Fibroblast of lung (primary cell): ENCODE data around the gene DOC2A. TPM values are rescaled to one million over a fixed set of nuclear protein-coding genes. Genes with fewer than 3 reads are reported as not detected.
"Not testable (repeated sequence)": the region's sequence is repeated elsewhere in the genome, so short reads cannot be mapped to it uniquely, and the experiment has no call there.

Experiments
- DNase-seq, 2 donors: peaks; one replicate each; pipeline versions ENCODE4 v3.0.0 to v3.0.0-alpha.2; 2010; ENCODE audit warnings: low read depth in 2 of 2
- H2AFZ ChIP-seq: 2 replicates; pipeline ENCODE4 v1.5.1; 2012; ENCODE audit warnings: low read length, control low read depth, inconsistent platforms
- H3K27ac ChIP-seq: 2 replicates; pipeline ENCODE4 v1.5.1; 2011; ENCODE audit warnings: low read length, control low read depth; ENCODE audit not compliant: insufficient read depth
- H3K27me3 ChIP-seq: 2 replicates; pipeline ENCODE4 v1.5.1; 2011; ENCODE audit warnings: mild to moderate bottlenecking, low read length; ENCODE audit not compliant: control insufficient read depth, insufficient read depth
- H3K36me3 ChIP-seq: 2 replicates; pipeline ENCODE4 v1.5.1; 2011; ENCODE audit warnings: low read length; ENCODE audit not compliant: control insufficient read depth, insufficient read depth
- H3K4me1 ChIP-seq: 2 replicates; pipeline ENCODE4 v1.5.1; 2011; ENCODE audit warnings: low read length; ENCODE audit not compliant: control insufficient read depth, insufficient read depth; ENCODE audit errors: extremely low read depth
- H3K4me2 ChIP-seq: 2 replicates; pipeline ENCODE4 v1.5.1; 2011; ENCODE audit warnings: low read length, control low read depth; ENCODE audit not compliant: insufficient read depth; ENCODE audit errors: extremely low read depth
- H3K4me3 ChIP-seq, 4 experiments: fragments of 200-600 bp in 1 of 4; sonication (generic) in 1 of 4; replicated peaks in 1 of 4; 2 replicates each; pipeline ENCODE4 v1.5.1; 2011 to 2016; ENCODE audit warnings: low read length in 4 of 4, low read depth in 3 of 4, mild to moderate bottlenecking in 3 of 4, control low read depth in 2 of 4, inconsistent platforms in 1 of 4, mixed read lengths in 1 of 4; ENCODE audit not compliant: insufficient read depth in 1 of 4; ENCODE audit errors: control extremely low read depth in 1 of 4
- H3K79me2 ChIP-seq: 2 replicates; pipeline ENCODE4 v1.5.1; 2012; ENCODE audit warnings: mild to moderate bottlenecking, low read length, inconsistent platforms; ENCODE audit not compliant: control insufficient read depth, insufficient read depth
- H3K9ac ChIP-seq: 2 replicates; pipeline ENCODE4 v1.5.1; 2011; ENCODE audit warnings: mild to moderate bottlenecking, low read length, control low read depth; ENCODE audit not compliant: insufficient read depth
- H3K9me3 ChIP-seq: 2 replicates; pipeline ENCODE4 v1.5.1; 2012; ENCODE audit warnings: low read depth, low read length; ENCODE audit not compliant: control insufficient read depth, insufficient read depth
- H4K20me1 ChIP-seq: 2 replicates; pipeline ENCODE4 v1.5.1; 2011; ENCODE audit warnings: low read length; ENCODE audit not compliant: control insufficient read depth, insufficient read depth; ENCODE audit errors: extremely low read depth
- CTCF ChIP-seq, 2 donors: IDR thresholded peaks in 1 of 2; conservative IDR thresholded peaks in 1 of 2; 1 replicate in 1 of 2; 2 replicates in 1 of 2; pipeline ENCODE4 v1.5.1; 2011 to 2012; ENCODE audit warnings: low read length in 2 of 2, control low read depth in 1 of 2, inconsistent platforms in 1 of 2, low read depth in 1 of 2, mild to moderate bottlenecking in 1 of 2
- EZH2 ChIP-seq: IDR thresholded peaks from 2 replicates; pipeline ENCODE4 v1.5.1; 2012; ENCODE audit warnings: low read length, control low read depth, mild to moderate bottlenecking; ENCODE audit errors: missing control alignments
- polyA plus RNA-seq, 2 donors: library from polyadenylated mRNA; depleted of rRNA in 1 of 2; stranded (reverse) in 1 of 2; unstranded in 1 of 2; fragments of >200 nt; gene quantifications; 2 replicates each; pipeline ENCODE4 v1.2.1, GENCODE V29; 2011 to 2012; ENCODE audit warnings: missing spikeins in 1 of 2
- total RNA-seq: library from RNA; depleted of rRNA; stranded (reverse); fragments of >200 nt; gene quantifications from 2 replicates; pipeline ENCODE4 v1.2.1, GENCODE V29; 2014

The DOC2A gene
- total and polyA plus RNA-seq, 2 donors (not counting 1 experiment from before 2014, with no cell fraction given), result 0.03 to 0.33 TPM

DNA sequence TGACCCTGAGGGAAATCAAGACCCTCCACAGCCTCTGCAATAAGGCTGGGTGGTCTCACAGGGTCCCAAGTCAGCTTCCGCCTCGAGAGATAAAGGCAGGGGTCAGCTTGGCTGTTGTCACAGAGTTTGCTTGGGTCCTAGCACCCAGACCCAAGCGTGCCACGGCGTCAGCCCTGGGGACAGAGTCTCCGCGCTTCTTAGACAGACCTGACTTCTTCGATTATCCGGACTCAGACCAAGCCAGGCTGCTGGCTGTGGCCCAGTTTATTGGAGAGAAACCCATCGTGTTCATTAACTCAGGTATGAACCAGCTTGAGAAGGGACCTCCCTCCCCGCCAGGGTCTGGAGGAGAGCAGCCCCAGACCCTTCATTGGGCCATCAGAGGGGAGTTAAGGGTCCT lies 12.8 kb upstream of the DOC2A start:
- Histone ChIP-seq H4K20me1 (no peaks in the 10 kb centered on the region), H3K9me3 (no peaks in the 10 kb centered on the region), H3K27me3 (peaks cover 17% of the 10 kb centered on the region), H3K4me3 (no peak overlapping the region), H3K4me2 (no peak overlapping the region), H3K79me2 (no peaks in the 10 kb centered on the region), H3K9ac (no peak overlapping the region), H3K36me3 (no peaks in the 10 kb centered on the region), H3K27ac (no peak overlapping the region), H2AFZ (no peak overlapping the region), H3K4me1 (no peaks in the 10 kb centered on the region)
- DNase-seq, result no peak
- TF ChIP-seq EZH2, result no peak
- no peak for TF ChIP-seq CTCF (conservative IDR thresholded peaks at IDR 0.05 in 1 of 2, IDR thresholded peaks at IDR 0.05 in 1 of 2; ENCODE audit: low read depth in 1 of 2, low read length in 2 of 2)

- Histone ChIP-seq H3K4me1 (no peaks in the 10 kb centered on the region), H3K9me3 (no peaks in the 10 kb centered on the region), H3K27ac (no peak within 1 kb of the TSS), H3K36me3 (no peaks in the 10 kb centered on the region), H3K79me2 (no peaks in the 10 kb centered on the region), H3K4me2 (no peak within 1 kb of the TSS), H3K9ac (no peak within 1 kb of the TSS), H2AFZ (no peak within 1 kb of the TSS), H4K20me1 (no peaks in the 10 kb centered on the region), H3K4me3 (no peak within 1 kb of the TSS), H3K27me3 (peaks cover 10% of the 10 kb centered on the region)
- no peak for DNase-seq
- TF ChIP-seq CTCF (conservative IDR thresholded peaks at IDR 0.05 in 1 of 2, IDR thresholded peaks at IDR 0.05 in 1 of 2; ENCODE audit: low read depth in 1 of 2, low read length in 2 of 2), result no peak
- TF ChIP-seq EZH2, result no peak
Observed at GRCh38 chr16:30022887-30023286, 12.1 kb upstream of the DOC2A start, which contains the start of gene C16orf92. Gene C16orf92, plus strand, starts transcription at chr16:30023198. Its CDS starts 143 bp downstream, at chr16:30023341.

GRCh38 chr16:30018731-30019158 lies 7.9 kb upstream of the DOC2A start:
- Histone ChIP-seq H3K79me2 (no peaks in the 10 kb centered on the region), H3K36me3 (no peaks in the 10 kb centered on the region), H3K9ac (no peak overlapping the region), H2AFZ (no peak overlapping the region), H3K4me1 (no peaks in the 10 kb centered on the region), H4K20me1 (no peaks in the 10 kb centered on the region), H3K27ac (no peak overlapping the region), H3K4me2 (no peak overlapping the region), H3K4me3 (no peak overlapping the region), H3K27me3 (no peaks in the 10 kb centered on the region), H3K9me3 (no peaks in the 10 kb centered on the region)
- TF ChIP-seq EZH2, result no peak
- TF ChIP-seq CTCF (conservative IDR thresholded peaks at IDR 0.05 in 1 of 2, IDR thresholded peaks at IDR 0.05 in 1 of 2; ENCODE audit: low read depth in 1 of 2, low read length in 2 of 2), result no peak
- DNase-seq, result peak in 1 of 2 donors; percentile 22

GRCh38 chr16:30017937-30018336 lies 7.1 kb upstream of the DOC2A start:
- not testable (repeated sequence) for H3K9ac ChIP-seq, H3K27me3 ChIP-seq, H3K4me3 ChIP-seq, H3K79me2 ChIP-seq, H3K9me3 ChIP-seq, H3K4me2 ChIP-seq, H2AFZ ChIP-seq, H3K27ac ChIP-seq, H3K36me3 ChIP-seq, H3K4me1 ChIP-seq, DNase-seq, H4K20me1 ChIP-seq
